SK-N-SH (cell line): Measurements from ENCODE around the gene FAM204A.

Experiments
- CHD2 ChIP-seq: fragments of 150-350 bp; IDR thresholded peaks from 2 replicates; pipeline ENCODE4 v1.6.1; 2018; ENCODE audit warnings: low read length; ENCODE audit not compliant: partially characterized antibody
- CTCF ChIP-seq: fragments of 200-600 bp; sonication (generic); IDR thresholded peaks from 2 replicates; pipeline ENCODE4 v1.6.1; 2017; ENCODE audit warnings: antibody characterized with exemption, mild to moderate bottlenecking, moderate library complexity
- ELF1 ChIP-seq: IDR thresholded peaks from 2 replicates; pipeline ENCODE4 v1.4.0; 2012
- EP300 ChIP-seq, 2 experiments: IDR thresholded peaks; 2 replicates each; pipeline versions ENCODE4 v1.4.0 to v1.6.1; 2012; ENCODE audit warnings: borderline replicate concordance in 1 of 2, low read depth in 1 of 2, low read length in 1 of 2
- FOXM1 ChIP-seq: IDR thresholded peaks from 2 replicates; pipeline ENCODE4 v1.4.0; 2012; ENCODE audit warnings: low read depth, mild to moderate bottlenecking
- IRF3 ChIP-seq: fragments of 150-350 bp; IDR thresholded peaks from 2 replicates; pipeline ENCODE4 v1.6.1; 2016; ENCODE audit warnings: mild to moderate bottlenecking, low read depth, low read length
- MEF2A ChIP-seq: IDR thresholded peaks from 2 replicates; pipeline ENCODE4 v1.4.0; 2012; ENCODE audit warnings: low read depth, borderline replicate concordance
- POLR2AphosphoS5 ChIP-seq: IDR thresholded peaks from 2 replicates; pipeline ENCODE4 v1.6.1; 2012; ENCODE audit warnings: low read depth, low read length
- REST ChIP-seq: IDR thresholded peaks from 2 replicates; pipeline ENCODE4 v1.6.1; 2012; ENCODE audit warnings: mild to moderate bottlenecking, low read depth, low read length, moderate library complexity
- RFX5 ChIP-seq: IDR thresholded peaks from 2 replicates; pipeline ENCODE4 v1.6.1; 2012; ENCODE audit warnings: mild to moderate bottlenecking, improper control_type of control experiment, low read length
- RXRA ChIP-seq: IDR thresholded peaks from 2 replicates; pipeline ENCODE4 v1.4.0; 2012; ENCODE audit warnings: low read depth, mild to moderate bottlenecking, borderline replicate concordance
- SIN3A ChIP-seq: IDR thresholded peaks from 2 replicates; pipeline ENCODE4 v1.6.1; 2012; ENCODE audit warnings: low read depth, mild to moderate bottlenecking, low read length, moderate library complexity, borderline replicate concordance
- TAF1 ChIP-seq: IDR thresholded peaks from 2 replicates; pipeline ENCODE4 v1.6.1; 2012; ENCODE audit warnings: low read depth, mild to moderate bottlenecking, low read length, moderate library complexity, borderline replicate concordance

GRCh38 chr10:118255355-118255754 lies 86.8 kb downstream of the FAM204A start:
- no peak for TF ChIP-seq CTCF
- no peak for TF ChIP-seq CHD2
- no peak for TF ChIP-seq SIN3A
- no peak for TF ChIP-seq POLR2AphosphoS5
- no peak for TF ChIP-seq FOXM1
- TF ChIP-seq EP300 (IDR thresholded peaks at IDR 0.05; ENCODE audit: borderline replicate concordance in 1 of 2, low read depth in 1 of 2, low read length in 1 of 2), result no peak
- no peak for TF ChIP-seq ELF1
- no peak for TF ChIP-seq RFX5
- no peak for TF ChIP-seq TAF1
- TF ChIP-seq MEF2A, result no peak
- no peak for TF ChIP-seq REST
- no peak for TF ChIP-seq RXRA
- TF ChIP-seq IRF3, result no peak
